HG02763 (cell line): ENCODE results near the gene OSBPL1A.
"Not testable (repeated sequence)": the region's sequence is repeated elsewhere in the genome, so short reads cannot be mapped to it uniquely, and the experiment has no call there.

Experiments used
- ATAC-seq: cut with Tn5 transposase; IDR thresholded peaks from one replicate; pipeline ENCODE4 v1.9.1; 2021; ENCODE audit warnings: mild to moderate bottlenecking, moderate library complexity; ENCODE audit not compliant: unreplicated experiment

Gene OSBPL1A

DNA sequence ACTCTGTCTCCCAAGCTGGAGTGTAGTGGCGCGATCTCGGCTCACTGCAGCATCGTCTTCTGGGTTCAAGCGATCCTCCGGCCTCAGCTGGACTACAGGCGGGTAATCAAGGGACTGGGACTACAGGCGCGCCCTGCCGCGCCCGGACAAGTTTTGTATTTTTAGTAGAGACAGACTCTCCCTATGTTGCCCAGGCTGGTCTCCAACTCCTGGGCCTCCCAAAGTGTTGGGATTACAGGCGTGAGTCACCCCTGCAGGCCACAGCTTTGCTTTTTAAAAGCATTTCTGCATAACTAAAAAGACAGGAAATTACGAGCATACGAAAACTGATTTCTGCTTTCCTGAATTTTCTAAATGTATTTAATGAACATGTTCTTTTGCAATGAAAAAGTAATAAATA, 916 bp upstream of the OSBPL1A start:
- ATAC-seq = no peak

- ATAC-seq = no peak
Observed at GRCh38 chr18:24397131-24397693, 412 bp downstream of the OSBPL1A start.

DNA sequence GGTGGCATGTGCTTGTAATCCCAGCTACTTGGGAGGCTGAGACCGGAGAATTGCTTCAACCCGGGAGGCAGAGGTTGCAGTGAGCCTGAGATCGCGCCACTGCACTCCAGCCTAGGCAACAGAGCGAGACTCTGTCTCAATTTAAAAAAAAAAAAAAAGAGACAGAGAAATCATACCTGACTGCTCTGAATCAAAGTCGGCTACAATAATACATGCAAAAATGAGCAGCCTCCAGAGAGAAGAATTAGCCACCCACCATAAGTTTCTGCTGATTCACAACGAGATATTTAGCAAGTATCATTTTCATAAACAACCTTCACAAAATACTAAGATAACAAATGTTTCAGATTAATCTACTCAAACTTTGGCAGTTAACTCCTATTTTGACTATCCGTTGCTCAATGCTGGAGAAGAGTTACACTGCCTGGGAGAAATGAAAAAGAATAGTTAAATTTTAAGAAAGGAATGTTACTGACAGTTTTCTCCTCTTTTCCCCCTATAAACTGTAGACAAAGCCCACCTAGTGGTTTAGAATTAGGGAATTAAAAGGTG, 1.5 kb downstream of the OSBPL1A start:
- no peak for ATAC-seq

DNA sequence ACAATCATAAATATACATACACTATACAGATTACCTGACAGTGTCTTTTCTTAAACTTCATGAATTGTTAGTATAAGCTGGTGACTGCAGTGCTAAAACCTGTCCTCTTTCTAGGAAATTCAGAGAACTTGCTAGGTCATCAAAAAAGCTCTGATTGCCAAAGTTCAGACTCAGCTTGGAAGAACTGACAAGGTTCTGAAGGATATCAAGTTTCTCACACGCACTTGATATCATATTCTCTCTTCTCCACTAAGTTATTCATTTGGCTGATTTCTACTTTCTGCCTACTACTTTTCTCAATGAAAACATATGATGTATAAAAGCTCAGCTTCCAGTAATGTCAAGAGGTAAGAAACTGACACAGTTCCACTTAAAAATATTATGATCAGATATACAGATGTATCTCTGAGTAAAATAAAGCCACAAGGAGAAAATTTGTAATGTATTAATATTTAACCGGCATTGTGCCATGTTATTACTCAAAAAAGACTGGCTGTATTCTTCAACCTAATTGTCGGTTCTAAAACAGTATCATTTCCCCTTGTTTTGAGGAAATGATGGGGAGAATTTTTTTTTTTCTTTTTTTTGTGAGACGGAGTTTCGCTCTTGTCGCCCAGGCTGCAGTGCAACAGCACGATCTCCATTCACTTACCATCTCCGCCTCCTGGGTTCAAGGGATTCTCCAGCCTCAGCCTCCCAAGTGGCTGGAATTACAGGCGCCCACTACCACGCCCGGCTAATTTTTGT, 2.4 kb downstream of the OSBPL1A start:
- no peak for ATAC-seq

- no peak for ATAC-seq
Observed at GRCh38 chr18:24388957-24389356, 8.7 kb downstream of the OSBPL1A start.

DNA sequence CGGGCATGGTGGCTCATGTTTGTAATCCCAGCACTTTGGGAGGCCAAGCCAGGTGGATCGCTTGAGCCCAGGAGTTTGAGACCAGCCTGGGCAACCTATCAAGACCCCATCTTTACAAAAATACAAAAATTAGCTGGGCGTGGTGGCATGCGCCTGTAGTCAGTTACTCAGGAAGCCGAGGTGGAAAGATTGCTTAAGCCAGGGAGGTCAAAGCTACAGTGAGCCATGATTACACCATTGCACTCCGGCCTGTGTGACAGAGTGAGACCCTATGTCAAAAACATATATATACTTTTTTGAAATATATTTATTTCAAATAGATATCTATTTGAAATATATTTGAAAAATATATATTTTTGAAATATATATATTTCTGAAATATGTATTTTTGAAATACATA, 10.9 kb downstream of the OSBPL1A start:
- ATAC-seq = no peak

DNA sequence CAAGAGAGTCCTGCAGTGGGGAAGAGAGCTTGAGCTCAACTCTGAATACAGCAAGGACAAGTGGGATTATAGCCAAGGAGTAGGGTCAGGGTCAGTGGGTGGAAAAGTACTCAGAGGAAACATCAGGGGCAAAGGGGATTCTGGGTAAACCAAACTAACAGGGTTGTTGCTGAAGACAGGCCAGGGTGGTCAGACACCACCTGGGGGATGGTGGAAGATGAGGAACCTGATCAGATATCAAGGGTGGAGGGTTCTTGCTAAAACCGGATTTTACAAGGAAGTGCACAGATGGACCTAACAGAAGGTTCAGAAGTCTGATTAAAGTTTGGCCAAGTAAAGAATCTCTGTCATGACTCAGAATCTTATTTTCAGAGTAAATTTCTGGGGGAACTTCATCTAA, 16.5 kb downstream of the OSBPL1A start:
- ATAC-seq = no peak

GRCh38 chr18:24380163-24380747, 17.4 kb downstream of the OSBPL1A start:
- no peak for ATAC-seq

DNA sequence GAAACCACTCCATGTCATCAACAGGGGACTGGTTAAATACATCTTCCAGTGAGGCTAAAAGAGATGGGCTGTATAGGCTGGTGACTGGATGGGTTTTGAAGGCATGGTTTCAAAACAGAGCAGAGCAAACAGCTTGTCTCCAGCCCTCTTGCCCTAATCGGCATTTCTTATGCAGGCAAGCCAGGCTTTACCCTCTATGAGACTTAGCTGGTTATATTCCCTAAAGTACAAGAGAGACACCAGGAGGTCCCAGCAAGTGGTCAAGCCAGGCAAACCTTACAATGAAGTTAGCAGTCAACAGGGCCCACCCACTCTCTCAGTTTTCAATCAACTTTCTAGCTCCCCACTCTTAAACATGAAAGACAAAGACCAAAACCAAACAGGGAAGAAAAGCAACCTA, 19.0 kb downstream of the OSBPL1A start:
- ATAC-seq = no peak

GRCh38 chr18:24376531-24376930, 21.1 kb downstream of the OSBPL1A start:
- ATAC-seq = not testable (repeated sequence)

DNA sequence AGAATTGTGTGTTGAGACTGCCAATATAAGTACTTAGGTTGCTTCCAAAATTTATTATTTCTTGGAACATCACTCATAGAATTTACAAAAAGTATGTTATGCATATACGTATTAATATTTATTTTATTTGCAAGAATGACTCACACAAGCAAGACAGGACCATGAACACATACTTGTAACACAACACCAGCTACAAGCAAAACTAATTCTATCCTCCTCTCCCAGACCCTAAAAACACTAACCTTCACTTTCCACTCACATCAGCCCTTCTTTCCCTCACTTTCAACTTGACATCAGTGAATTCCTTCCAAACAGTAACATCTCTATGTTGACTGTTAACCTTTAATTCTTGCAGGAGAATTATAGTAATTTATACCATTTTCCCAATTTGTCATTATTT, 24.3 kb downstream of the OSBPL1A start:
- ATAC-seq = no peak

- ATAC-seq = no peak
Observed at GRCh38 chr18:24372279-24372872, 25.2 kb downstream of the OSBPL1A start.

GRCh38 chr18:24370120-24370519, 27.5 kb downstream of the OSBPL1A start:
- no peak for ATAC-seq

- ATAC-seq = no peak
Observed at GRCh38 chr18:24369426-24369825, 28.2 kb downstream of the OSBPL1A start.

- no peak for ATAC-seq
Observed at GRCh38 chr18:24368749-24369148, 28.9 kb downstream of the OSBPL1A start.

GRCh38 chr18:24366328-24366727, 31.3 kb downstream of the OSBPL1A start:
- no peak for ATAC-seq

- no peak for ATAC-seq
Observed at GRCh38 chr18:24364177-24364576, 33.4 kb downstream of the OSBPL1A start.

DNA sequence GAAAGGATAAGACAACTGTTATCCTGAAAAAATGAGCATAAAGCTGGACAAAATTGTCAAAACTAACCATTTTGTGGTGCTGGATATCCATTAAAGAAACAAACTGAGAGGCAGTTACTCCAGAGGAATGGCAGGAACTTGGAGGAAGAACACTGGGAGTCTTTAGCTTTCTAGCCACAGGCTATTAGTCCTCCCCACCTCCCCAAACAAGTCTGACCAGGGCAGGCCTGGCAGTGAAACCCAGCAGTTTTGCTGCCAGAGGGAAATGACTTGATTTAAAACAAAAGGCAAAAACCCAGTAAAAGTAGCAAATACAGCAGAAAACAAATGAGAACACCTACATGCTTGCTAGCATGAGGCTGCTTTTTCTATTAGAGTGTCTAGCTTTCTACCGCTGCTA, 34.9 kb downstream of the OSBPL1A start:
- ATAC-seq = no peak

- ATAC-seq = not testable (repeated sequence)
Observed at GRCh38 chr18:24359787-24360530, 37.7 kb downstream of the OSBPL1A start.

DNA sequence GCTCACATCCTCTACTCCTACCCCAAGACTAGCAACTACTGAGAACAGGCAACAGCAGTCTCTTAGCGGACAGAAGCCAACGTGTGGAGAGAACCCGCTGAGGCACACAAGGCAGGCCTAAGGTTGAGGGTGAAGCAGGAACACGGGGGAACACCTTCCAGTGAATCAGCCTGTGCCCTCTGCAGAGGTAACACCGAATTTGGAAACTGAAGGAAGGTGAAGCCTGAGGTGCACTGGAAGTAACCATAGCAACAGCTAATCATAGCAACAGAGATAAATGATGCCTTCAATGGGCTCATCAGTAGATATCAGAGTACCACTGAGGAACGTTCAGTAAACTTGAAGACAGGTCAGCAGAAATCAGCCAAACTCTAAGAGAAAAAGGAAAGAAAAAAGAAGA, 43.3 kb downstream of the OSBPL1A start:
- no peak for ATAC-seq

GRCh38 chr18:24346254-24346653, 51.4 kb downstream of the OSBPL1A start:
- ATAC-seq = no peak
